Mesothelial cell of epicardium (in vitro differentiated cells): ENCODE results near the gene KCNMA1. TPM values are rescaled to one million over a fixed set of nuclear protein-coding genes. Genes with fewer than 3 reads are reported as not detected.
A peak's percentile ranks its signal among the peaks of the same experiment; 100 is the strongest.

Source experiments
- DNase-seq, 2 experiments: peaks; one replicate each; pipeline ENCODE4 v3.0.0; 2021; ENCODE audit warnings: low spot score in 2 of 2; ENCODE audit not compliant: unreplicated experiment in 2 of 2
- H3K27ac Mint-ChIP-seq: 2 replicates; pipeline ENCODE4 v1.8.0; 2021; ENCODE audit warnings: mixed read lengths
- H3K27me3 Mint-ChIP-seq: 2 replicates; pipeline ENCODE4 v1.8.0; 2021; ENCODE audit warnings: low read depth, mixed read lengths
- H3K36me3 Mint-ChIP-seq: 2 replicates; pipeline ENCODE4 v1.8.0; 2021; ENCODE audit warnings: mixed read lengths
- H3K4me1 Mint-ChIP-seq: 2 replicates; pipeline ENCODE4 v1.8.0; 2021; ENCODE audit warnings: mixed read lengths
- H3K4me3 Mint-ChIP-seq: 2 replicates; pipeline ENCODE4 v1.8.0; 2021; ENCODE audit warnings: mild to moderate bottlenecking, moderate library complexity, mixed read lengths
- H3K9me3 Mint-ChIP-seq: 2 replicates; pipeline ENCODE4 v1.8.0; 2021; ENCODE audit warnings: mixed read lengths
- CTCF ChIP-seq: fragments of 200-600 bp; sonication (generic); IDR thresholded peaks from one replicate; pipeline ENCODE4 v1.5.0; 2021; ENCODE audit warnings: antibody characterized with exemption; ENCODE audit not compliant: unreplicated experiment
- total RNA-seq: library from RNA; stranded (reverse); gene quantifications from 3 replicates; pipeline ENCODE4 v1.2.1, GENCODE V29; 2021

The KCNMA1 gene
- total RNA-seq, 1 donor from 2014 or later: 44.0 TPM

DNA sequence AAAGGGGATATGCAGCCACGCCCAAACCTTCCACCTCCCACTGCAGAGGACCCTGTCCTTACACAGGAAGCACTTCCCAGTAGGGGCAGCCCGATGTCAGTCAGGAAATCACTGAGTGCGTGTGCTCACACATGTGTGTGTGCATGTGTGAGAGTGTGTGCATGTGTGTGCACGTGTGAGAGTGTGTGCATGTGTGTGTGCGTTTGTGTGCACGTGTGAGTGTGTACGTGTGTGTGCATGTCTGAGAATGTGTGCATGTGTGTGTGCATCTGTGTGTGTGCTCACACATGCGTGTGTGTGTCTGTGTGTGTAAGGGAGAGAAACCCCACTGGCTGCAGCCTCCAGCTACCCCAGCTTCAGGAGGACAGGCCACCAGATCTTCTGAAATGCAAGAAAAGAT is 229.3 kb downstream of the KCNMA1 start:
- Mint-ChIP-seq H3K4me3 (no peak overlapping the region), H3K4me1 (peaks cover 25% of the 10 kb centered on the region)
- no peak for TF ChIP-seq CTCF

GRCh38 chr10:77406764-77407430 is 230.7 kb downstream of the KCNMA1 start:
- Mint-ChIP-seq H3K36me3 (no peaks in the 10 kb centered on the region), H3K4me1 (peaks cover 25% of the 10 kb centered on the region), H3K9me3 (no peaks in the 10 kb centered on the region), H3K27me3 (no peaks in the 10 kb centered on the region), H3K27ac (no peak overlapping the region), H3K4me3 (no peak overlapping the region)
- TF ChIP-seq CTCF: no peak
- no peak for DNase-seq

More for the DNA sequence above, 229.3 kb downstream of the KCNMA1 start:
- H3K9me3 Mint-ChIP-seq: no peaks in the 10 kb centered on the region
- no peaks in the 10 kb centered on the region for H3K36me3 Mint-ChIP-seq
- H3K27me3 Mint-ChIP-seq: no peaks in the 10 kb centered on the region
- no peak overlapping the region for H3K27ac Mint-ChIP-seq
- no peak for DNase-seq

- H3K4me3 Mint-ChIP-seq: no peak overlapping the region
- peaks cover 22% of the 10 kb centered on the region for H3K4me1 Mint-ChIP-seq
- DNase-seq: peak; percentile 32 to 57
- no peaks in the 10 kb centered on the region for H3K9me3 Mint-ChIP-seq
- no peak overlapping the region for H3K27ac Mint-ChIP-seq
- H3K36me3 Mint-ChIP-seq: no peaks in the 10 kb centered on the region
- no peaks in the 10 kb centered on the region for H3K27me3 Mint-ChIP-seq
- TF ChIP-seq CTCF: no peak
Measured at GRCh38 chr10:77405771-77406241, 231.8 kb downstream of the KCNMA1 start.

DNA sequence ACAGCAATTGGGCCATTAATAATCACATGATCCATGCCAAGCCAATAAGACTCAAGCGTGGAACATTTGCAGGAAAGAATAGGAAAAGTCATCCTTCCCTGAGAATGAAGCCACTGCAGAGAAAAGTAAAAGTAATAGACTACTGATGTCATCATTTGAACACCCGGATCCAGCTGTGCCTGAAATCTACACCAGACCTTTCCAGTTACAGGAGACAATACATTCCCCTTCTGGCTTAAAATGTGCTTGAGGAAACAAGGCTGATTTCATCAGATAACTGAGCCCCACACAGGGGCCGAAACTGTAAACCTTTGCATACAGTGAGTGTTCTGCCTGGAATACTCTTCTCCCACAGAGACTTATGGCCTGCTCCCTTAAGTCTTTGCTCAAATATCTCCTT is 232.8 kb downstream of the KCNMA1 start:
- peaks cover 12% of the 10 kb centered on the region for H3K4me1 Mint-ChIP-seq
- DNase-seq: no peak
- H3K9me3 Mint-ChIP-seq: no peaks in the 10 kb centered on the region
- TF ChIP-seq CTCF: no peak
- no peak overlapping the region for H3K27ac Mint-ChIP-seq
- H3K4me3 Mint-ChIP-seq: no peak overlapping the region
- H3K36me3 Mint-ChIP-seq: no peaks in the 10 kb centered on the region
- no peaks in the 10 kb centered on the region for H3K27me3 Mint-ChIP-seq

- no peak for DNase-seq
- TF ChIP-seq CTCF: no peak
- H3K4me1 Mint-ChIP-seq: peaks cover 7% of the 10 kb centered on the region
- no peaks in the 10 kb centered on the region for H3K36me3 Mint-ChIP-seq
- no peak overlapping the region for H3K4me3 Mint-ChIP-seq
- H3K9me3 Mint-ChIP-seq: no peaks in the 10 kb centered on the region
- no peak overlapping the region for H3K27ac Mint-ChIP-seq
- H3K27me3 Mint-ChIP-seq: no peaks in the 10 kb centered on the region
Measured at GRCh38 chr10:77403761-77404160, 233.8 kb downstream of the KCNMA1 start.

DNA sequence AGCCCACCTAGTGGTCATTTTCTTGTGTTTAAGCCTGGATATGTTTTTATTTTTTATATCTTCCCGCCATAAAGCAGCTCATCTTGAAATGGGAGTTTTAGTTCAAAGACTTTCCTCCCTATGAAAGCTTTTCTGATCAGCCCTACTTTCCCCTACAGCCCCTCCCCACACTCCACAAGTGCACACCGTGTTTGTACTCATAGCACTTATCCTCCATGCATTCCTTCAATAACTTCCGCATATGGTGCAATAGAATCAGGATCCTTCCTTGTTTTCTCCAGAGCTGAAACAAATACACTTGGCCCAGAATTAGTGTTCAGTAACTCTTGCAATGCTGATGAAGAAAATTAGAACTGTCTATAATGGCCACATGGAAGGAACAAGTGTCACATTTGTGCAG is 235.9 kb downstream of the KCNMA1 start:
- H3K27ac Mint-ChIP-seq: no peak overlapping the region

More for the DNA sequence above, 235.9 kb downstream of the KCNMA1 start:
- no peak for TF ChIP-seq CTCF
- Mint-ChIP-seq H3K4me3 (no peak overlapping the region), H3K4me1 (peaks cover 11% of the 10 kb centered on the region), H3K9me3 (no peaks in the 10 kb centered on the region), H3K27me3 (no peaks in the 10 kb centered on the region), H3K36me3 (no peaks in the 10 kb centered on the region)
- DNase-seq: no peak
